Glutamatergic neuron (in vitro differentiated cells): ENCODE measurements around the gene DIAPH1. TPM values are rescaled to one million over a fixed set of nuclear protein-coding genes. Genes with fewer than 3 reads are reported as not detected.

Experiments used
- DNase-seq: peaks from one replicate; pipeline ENCODE4 v3.0.0; 2022
- H3K27ac Mint-ChIP-seq: one replicate; pipeline ENCODE4 v1.8.0; 2020; ENCODE audit warnings: mild to moderate bottlenecking, mixed read lengths, inconsistent platforms; ENCODE audit not compliant: unreplicated experiment
- H3K27me3 Mint-ChIP-seq: one replicate; pipeline ENCODE4 v1.8.0; 2020; ENCODE audit warnings: mild to moderate bottlenecking, moderate library complexity, mixed read lengths, inconsistent platforms; ENCODE audit not compliant: unreplicated experiment
- H3K36me3 Mint-ChIP-seq: one replicate; pipeline ENCODE4 v1.8.0; 2020; ENCODE audit warnings: mild to moderate bottlenecking, mixed read lengths, inconsistent platforms; ENCODE audit not compliant: unreplicated experiment
- H3K4me1 Mint-ChIP-seq: one replicate; pipeline ENCODE4 v1.8.0; 2020; ENCODE audit warnings: mild to moderate bottlenecking, low read depth, mixed read lengths, inconsistent platforms; ENCODE audit not compliant: unreplicated experiment
- H3K4me3 Mint-ChIP-seq: one replicate; pipeline ENCODE4 v1.8.0; 2020; ENCODE audit warnings: mild to moderate bottlenecking, mixed read lengths, inconsistent platforms; ENCODE audit not compliant: unreplicated experiment
- H3K9me3 Mint-ChIP-seq: one replicate; pipeline ENCODE4 v1.8.0; 2020; ENCODE audit warnings: mild to moderate bottlenecking, moderate library complexity, mixed read lengths, inconsistent platforms; ENCODE audit not compliant: unreplicated experiment
- total RNA-seq: library from RNA; stranded (reverse); fragmentation: NEBNext Ultra II Directional; extraction: Animal tissue kit (Norgen Biotek cat#: 25700); gene quantifications from one replicate; pipeline ENCODE4 v1.2.1, GENCODE V29; 2021; ENCODE audit not compliant: unreplicated experiment
- TF ChIP-seq, protein P1 (sequence below): fragments of 200-600 bp; sonication (generic); IDR thresholded peaks from one replicate; pipeline ENCODE4 v1.5.0; 2021; ENCODE audit not compliant: partially characterized antibody, unreplicated experiment

Gene DIAPH1
- total RNA-seq, 1 donor from 2014 or later, result 51.6 TPM

DNA sequence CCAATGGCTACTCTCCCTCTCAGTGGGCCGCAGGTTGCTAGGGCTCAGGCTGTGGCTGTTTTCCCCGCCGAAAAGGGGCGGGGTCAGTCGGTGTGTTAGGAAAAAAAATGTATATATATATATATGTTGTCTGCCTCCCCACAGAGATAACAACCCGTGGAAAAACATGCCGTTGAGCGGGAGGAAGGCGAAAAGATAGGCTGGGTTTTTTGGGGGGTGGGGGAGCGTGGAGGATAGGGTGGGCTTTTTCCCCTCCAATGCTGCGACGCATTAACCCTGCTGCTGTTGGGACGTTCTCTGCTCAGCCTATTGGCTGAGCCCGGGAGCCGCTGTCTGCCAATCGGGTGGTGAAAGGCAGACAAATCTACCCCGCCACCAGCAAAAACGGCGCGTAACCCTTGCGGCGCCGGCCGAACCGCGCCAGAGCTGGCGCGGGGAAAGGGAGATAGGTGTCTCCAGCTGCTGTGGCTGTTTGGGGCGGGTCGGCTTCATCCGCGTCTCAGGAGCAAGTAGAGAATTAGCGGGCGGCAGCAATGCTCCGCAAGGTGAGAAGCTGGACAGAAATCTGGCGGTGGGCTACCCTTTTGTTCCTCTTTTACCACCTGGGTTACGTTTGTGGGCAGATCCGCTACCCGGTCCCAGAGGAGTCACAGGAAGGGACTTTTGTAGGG lies 134.0 kb downstream of the DIAPH1 start, which contains the start of gene PCDHGC4:
PCDHGC4 (plus strand) TSS at position 390 of the 671 bp plus-strand sequence; CDS start at position 534, 144 bp downstream.
- Mint-ChIP-seq H3K27ac (peak within 1 kb of the TSS; percentile 67), H3K4me3 (peak within 1 kb of the TSS; percentile 85), H3K4me1 (peaks cover 22% of the 10 kb centered on the region), H3K27me3 (peaks cover 3% of the 10 kb centered on the region), H3K36me3 (peaks cover 11% of the 10 kb centered on the region), H3K9me3 (peaks cover 6% of the 10 kb centered on the region)
- peak; percentile 81 for DNase-seq
- TF ChIP-seq, protein P1, sequence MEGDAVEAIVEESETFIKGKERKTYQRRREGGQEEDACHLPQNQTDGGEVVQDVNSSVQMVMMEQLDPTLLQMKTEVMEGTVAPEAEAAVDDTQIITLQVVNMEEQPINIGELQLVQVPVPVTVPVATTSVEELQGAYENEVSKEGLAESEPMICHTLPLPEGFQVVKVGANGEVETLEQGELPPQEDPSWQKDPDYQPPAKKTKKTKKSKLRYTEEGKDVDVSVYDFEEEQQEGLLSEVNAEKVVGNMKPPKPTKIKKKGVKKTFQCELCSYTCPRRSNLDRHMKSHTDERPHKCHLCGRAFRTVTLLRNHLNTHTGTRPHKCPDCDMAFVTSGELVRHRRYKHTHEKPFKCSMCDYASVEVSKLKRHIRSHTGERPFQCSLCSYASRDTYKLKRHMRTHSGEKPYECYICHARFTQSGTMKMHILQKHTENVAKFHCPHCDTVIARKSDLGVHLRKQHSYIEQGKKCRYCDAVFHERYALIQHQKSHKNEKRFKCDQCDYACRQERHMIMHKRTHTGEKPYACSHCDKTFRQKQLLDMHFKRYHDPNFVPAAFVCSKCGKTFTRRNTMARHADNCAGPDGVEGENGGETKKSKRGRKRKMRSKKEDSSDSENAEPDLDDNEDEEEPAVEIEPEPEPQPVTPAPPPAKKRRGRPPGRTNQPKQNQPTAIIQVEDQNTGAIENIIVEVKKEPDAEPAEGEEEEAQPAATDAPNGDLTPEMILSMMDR, result no peak

DNA sequence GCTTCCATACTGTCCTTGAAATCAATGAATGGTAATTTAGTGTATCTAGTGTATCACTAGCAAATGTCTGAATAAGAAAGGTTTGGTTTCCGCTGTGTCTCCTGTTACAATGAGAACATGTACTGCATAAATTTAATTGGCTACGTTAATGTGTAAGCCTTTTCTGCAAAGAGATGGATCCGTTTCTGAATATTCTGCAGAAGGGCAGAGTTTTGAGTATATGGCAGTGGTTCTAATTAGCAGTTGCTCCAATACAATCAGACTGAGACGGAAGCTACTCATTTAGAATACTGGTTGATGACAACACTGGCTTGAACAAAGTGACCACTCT lies 134.5 kb downstream of the DIAPH1 start:
- peaks cover 6% of the 10 kb centered on the region for H3K9me3 Mint-ChIP-seq
- no peak for DNase-seq
- H3K4me3 Mint-ChIP-seq, result peak overlapping the region; percentile 85
- TF ChIP-seq, protein P1, result no peak
- H3K27me3 Mint-ChIP-seq, result peaks cover under 1% of the 10 kb centered on the region
- peaks cover 11% of the 10 kb centered on the region for H3K36me3 Mint-ChIP-seq
- peak overlapping the region; percentile 44 for H3K27ac Mint-ChIP-seq
- peaks cover 25% of the 10 kb centered on the region for H3K4me1 Mint-ChIP-seq

DNA sequence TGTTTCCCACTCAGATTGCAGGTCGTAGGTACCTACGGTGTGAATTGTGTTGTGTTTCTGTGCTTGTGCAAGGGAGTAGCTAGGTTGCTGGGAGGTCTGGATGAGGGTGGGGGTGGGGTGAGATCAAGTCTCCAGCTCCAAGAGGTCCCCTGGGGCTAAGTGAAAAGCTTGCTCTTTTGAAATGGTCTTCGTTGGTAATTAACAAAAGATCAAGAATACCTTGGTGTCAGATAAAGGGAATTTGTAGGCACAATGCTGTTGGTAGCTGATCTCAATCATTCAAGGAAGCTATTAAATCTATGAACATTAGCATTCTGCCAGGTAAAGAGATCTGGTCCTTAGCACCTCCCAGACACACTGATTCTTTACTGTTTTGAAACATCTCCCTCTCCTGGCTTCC lies 134.9 kb downstream of the DIAPH1 start:
- TF ChIP-seq, protein P1, result no peak
- Mint-ChIP-seq H3K4me1 (peaks cover 25% of the 10 kb centered on the region), H3K9me3 (peaks cover 6% of the 10 kb centered on the region), H3K36me3 (peaks cover 11% of the 10 kb centered on the region), H3K27ac (peak overlapping the region; percentile 44), H3K27me3 (no peaks in the 10 kb centered on the region), H3K4me3 (peak overlapping the region; percentile 85)
- DNase-seq, result no peak

DNA sequence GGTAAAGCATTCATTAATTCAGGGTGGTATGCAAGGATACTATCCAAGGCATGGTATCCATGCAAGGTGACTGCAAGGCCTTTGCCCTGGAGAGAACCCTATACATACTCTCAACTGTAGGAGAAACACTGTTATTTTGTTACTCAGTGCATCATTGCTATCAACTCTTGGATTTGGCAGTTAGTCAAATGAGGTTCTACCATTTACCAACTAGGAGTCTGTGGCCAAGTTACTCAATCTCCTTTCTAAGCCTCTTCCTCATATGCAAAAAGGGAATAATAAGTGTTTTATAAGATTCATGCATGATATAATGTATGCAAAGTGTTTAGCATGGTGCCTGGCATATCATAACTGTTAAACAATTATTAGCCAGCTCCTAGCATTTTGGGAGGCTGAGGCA lies 139.0 kb downstream of the DIAPH1 start:
- Mint-ChIP-seq H3K27ac (no peak overlapping the region), H3K27me3 (peaks cover 7% of the 10 kb centered on the region), H3K4me3 (no peak overlapping the region), H3K4me1 (peaks cover 26% of the 10 kb centered on the region), H3K9me3 (peaks cover 8% of the 10 kb centered on the region), H3K36me3 (peaks cover 13% of the 10 kb centered on the region)
- TF ChIP-seq, protein P1, result no peak
- DNase-seq, result no peak

DNA sequence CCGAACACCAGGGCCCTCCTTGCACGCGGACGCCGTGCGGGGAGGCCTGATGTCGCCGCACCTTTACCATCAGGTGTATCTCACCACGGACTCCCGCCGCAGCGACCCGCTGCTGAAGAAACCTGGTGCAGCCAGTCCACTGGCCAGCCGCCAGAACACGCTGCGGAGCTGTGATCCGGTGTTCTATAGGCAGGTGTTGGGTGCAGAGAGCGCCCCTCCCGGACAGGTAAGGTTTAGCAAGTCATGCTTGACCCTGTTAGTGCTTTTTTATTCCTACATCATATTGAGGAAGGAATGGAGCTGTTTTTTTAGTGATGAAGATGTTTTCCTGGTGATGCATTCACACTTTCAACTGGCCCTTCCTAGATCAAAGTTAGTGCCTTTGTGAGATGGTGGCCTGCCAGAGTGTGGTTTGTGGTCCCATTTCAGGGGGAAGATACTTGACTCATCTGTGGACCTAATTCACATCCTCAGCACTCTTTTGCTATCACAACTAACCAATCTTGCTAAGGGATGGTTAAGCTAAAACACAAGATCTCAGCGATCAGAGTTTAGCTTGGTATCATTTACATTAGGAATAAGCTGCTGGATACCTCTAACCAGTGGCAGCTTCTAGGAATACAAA lies 140.4 kb downstream of the DIAPH1 start:
- peaks cover 17% of the 10 kb centered on the region for H3K4me1 Mint-ChIP-seq
- DNase-seq, result no peak
- H3K27ac Mint-ChIP-seq, result no peak overlapping the region
- H3K36me3 Mint-ChIP-seq, result peaks cover 13% of the 10 kb centered on the region
- peak overlapping the region; percentile 2 for H3K4me3 Mint-ChIP-seq
- peaks cover 8% of the 10 kb centered on the region for H3K9me3 Mint-ChIP-seq
- TF ChIP-seq, protein P1, result no peak
- peaks cover 7% of the 10 kb centered on the region for H3K27me3 Mint-ChIP-seq
